Measurements from ENCODE around the gene SFSWAP. TPM values are rescaled to one million over a fixed set of nuclear protein-coding genes. Genes with fewer than 3 reads are reported as not detected.
A peak's percentile ranks its signal among the peaks of the same experiment; 100 is the strongest.
"Not testable (repeated sequence)": the region's sequence is repeated elsewhere in the genome, so short reads cannot be mapped to it uniquely, and the experiment has no call there.

SFSWAP gene
- total RNA-seq, 1 donor from 2014 or later = 81.2 TPM

GRCh38 chr12:131680392-131681256, 30.3 kb upstream of the SFSWAP start:
- Mint-ChIP-seq H3K4me3 (ENCODE audit: unreplicated experiment) (peak overlapping the region; percentile 63), H3K27me3 (ENCODE audit: unreplicated experiment) (peaks cover 20% of the 10 kb centered on the region), H3K4me1 (ENCODE audit: low read depth, unreplicated experiment) (peaks cover 16% of the 10 kb centered on the region)
- DNase-seq; H3K27ac Mint-ChIP-seq (ENCODE audit: unreplicated experiment); H3K36me3 Mint-ChIP-seq (ENCODE audit: unreplicated experiment); H3K9me3 Mint-ChIP-seq (ENCODE audit: unreplicated experiment): not testable (repeated sequence)

- Mint-ChIP-seq H3K4me1 (ENCODE audit: low read depth, unreplicated experiment) (peaks cover 16% of the 10 kb centered on the region), H3K27ac (ENCODE audit: unreplicated experiment) (no peak overlapping the region), H3K27me3 (ENCODE audit: unreplicated experiment) (peaks cover 19% of the 10 kb centered on the region), H3K9me3 (ENCODE audit: unreplicated experiment) (peaks cover 9% of the 10 kb centered on the region), H3K4me3 (ENCODE audit: unreplicated experiment) (peak overlapping the region; percentile 46), H3K36me3 (ENCODE audit: unreplicated experiment) (peaks cover 6% of the 10 kb centered on the region)
- TF ChIP-seq CTCF (IDR thresholded peaks at IDR 0.05; ENCODE audit: partially characterized antibody, unreplicated experiment) = no peak
- no peak for DNase-seq
These were observed 29.7 kb upstream of the SFSWAP start for GRCh38 chr12:131681257-131681620.

- Mint-ChIP-seq H3K4me1 (ENCODE audit: low read depth, unreplicated experiment) (peaks cover 16% of the 10 kb centered on the region), H3K4me3 (ENCODE audit: unreplicated experiment) (peak overlapping the region; percentile 46), H3K27me3 (ENCODE audit: unreplicated experiment) (peaks cover 13% of the 10 kb centered on the region)
- H3K27ac Mint-ChIP-seq (ENCODE audit: unreplicated experiment); H3K9me3 Mint-ChIP-seq (ENCODE audit: unreplicated experiment); DNase-seq; H3K36me3 Mint-ChIP-seq (ENCODE audit: unreplicated experiment): not testable (repeated sequence)
These were observed 29.0 kb upstream of the SFSWAP start for GRCh38 chr12:131681746-131682509.

GRCh38 chr12:131682510-131682895, 28.4 kb upstream of the SFSWAP start:
- H3K36me3 Mint-ChIP-seq (ENCODE audit: unreplicated experiment) = peaks cover 6% of the 10 kb centered on the region

GRCh38 chr12:131683266-131684014, 27.4 kb upstream of the SFSWAP start:
- Mint-ChIP-seq H3K36me3 (ENCODE audit: unreplicated experiment) (peaks cover 6% of the 10 kb centered on the region), H3K27me3 (ENCODE audit: unreplicated experiment) (peaks cover 10% of the 10 kb centered on the region), H3K4me1 (ENCODE audit: low read depth, unreplicated experiment) (peaks cover 16% of the 10 kb centered on the region), H3K27ac (ENCODE audit: unreplicated experiment) (peak overlapping the region; percentile 89), H3K9me3 (ENCODE audit: unreplicated experiment) (peaks cover 13% of the 10 kb centered on the region), H3K4me3 (ENCODE audit: unreplicated experiment) (peak overlapping the region; percentile 53)
- no peak for DNase-seq
- TF ChIP-seq CTCF (IDR thresholded peaks at IDR 0.05; ENCODE audit: partially characterized antibody, unreplicated experiment) = no peak

More at GRCh38 chr12:131682510-131682895, 28.4 kb upstream of the SFSWAP start:
- peaks cover 16% of the 10 kb centered on the region for H3K4me1 Mint-ChIP-seq (ENCODE audit: low read depth, unreplicated experiment)
- TF ChIP-seq CTCF (IDR thresholded peaks at IDR 0.05; ENCODE audit: partially characterized antibody, unreplicated experiment) = no peak
- H3K9me3 Mint-ChIP-seq (ENCODE audit: unreplicated experiment) = peaks cover 9% of the 10 kb centered on the region
- H3K27ac Mint-ChIP-seq (ENCODE audit: unreplicated experiment) = no peak overlapping the region
- H3K4me3 Mint-ChIP-seq (ENCODE audit: unreplicated experiment) = peak overlapping the region; percentile 53
- H3K27me3 Mint-ChIP-seq (ENCODE audit: unreplicated experiment) = peaks cover 13% of the 10 kb centered on the region
- DNase-seq = no peak

Data from glutamatergic neuron (in vitro differentiated cells).